Skin epidermis (tissue), 12 donors: ENCODE results near the gene MTG2.

Source experiments
- H3K27ac ChIP-seq, 21 experiments: fragments of 200-600 bp; sonication (generic) in 11 of 21; one replicate each; pipeline ENCODE4 v1.5.0; 2020; ENCODE audit warnings: mild to moderate bottlenecking in 3 of 21, inconsistent platforms in 2 of 21, moderate library complexity in 2 of 21
- H3K4me3 ChIP-seq, 7 experiments: fragments of 200-600 bp; sonication (generic) in 2 of 7; one replicate each; pipeline ENCODE4 v1.5.0; 2020; ENCODE audit warnings: inconsistent platforms in 2 of 7, mild to moderate bottlenecking in 2 of 7, moderate library complexity in 1 of 7

The MTG2 gene

DNA sequence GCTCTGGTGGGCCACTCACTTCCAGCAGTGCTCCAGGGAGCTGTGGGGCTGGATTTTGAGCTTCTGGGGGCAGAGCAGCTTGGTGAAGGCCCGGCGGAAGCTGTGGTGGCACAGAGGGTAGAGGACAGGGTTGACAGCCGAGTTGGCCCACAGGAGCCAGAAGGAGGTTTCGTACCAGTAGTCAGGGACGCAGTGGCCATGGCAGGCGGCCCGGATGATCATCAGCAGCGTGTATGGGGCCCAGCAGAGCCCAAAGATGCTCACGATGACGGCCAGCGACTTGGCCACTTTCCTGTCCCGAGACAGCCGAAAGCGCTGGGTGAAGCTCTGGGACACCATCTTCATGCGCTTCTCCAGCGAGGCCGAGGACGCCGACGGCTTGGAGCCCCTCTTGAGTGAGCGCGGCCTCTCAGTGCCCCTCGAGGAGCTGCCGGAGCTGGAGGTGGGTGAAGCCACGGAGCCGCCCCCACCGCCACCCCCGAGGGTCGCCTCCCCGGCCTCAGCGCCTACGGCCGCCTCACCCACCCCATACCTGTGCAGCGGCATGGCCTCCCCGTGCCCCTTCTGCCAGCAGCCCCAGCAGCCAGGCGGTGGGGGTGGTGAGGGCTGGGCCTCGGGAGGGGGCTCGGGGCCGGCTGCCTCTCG lies 33.3 kb downstream of the MTG2 start:
- Histone ChIP-seq H3K27ac (no peak overlapping the region), H3K4me3 (no peak overlapping the region)

DNA sequence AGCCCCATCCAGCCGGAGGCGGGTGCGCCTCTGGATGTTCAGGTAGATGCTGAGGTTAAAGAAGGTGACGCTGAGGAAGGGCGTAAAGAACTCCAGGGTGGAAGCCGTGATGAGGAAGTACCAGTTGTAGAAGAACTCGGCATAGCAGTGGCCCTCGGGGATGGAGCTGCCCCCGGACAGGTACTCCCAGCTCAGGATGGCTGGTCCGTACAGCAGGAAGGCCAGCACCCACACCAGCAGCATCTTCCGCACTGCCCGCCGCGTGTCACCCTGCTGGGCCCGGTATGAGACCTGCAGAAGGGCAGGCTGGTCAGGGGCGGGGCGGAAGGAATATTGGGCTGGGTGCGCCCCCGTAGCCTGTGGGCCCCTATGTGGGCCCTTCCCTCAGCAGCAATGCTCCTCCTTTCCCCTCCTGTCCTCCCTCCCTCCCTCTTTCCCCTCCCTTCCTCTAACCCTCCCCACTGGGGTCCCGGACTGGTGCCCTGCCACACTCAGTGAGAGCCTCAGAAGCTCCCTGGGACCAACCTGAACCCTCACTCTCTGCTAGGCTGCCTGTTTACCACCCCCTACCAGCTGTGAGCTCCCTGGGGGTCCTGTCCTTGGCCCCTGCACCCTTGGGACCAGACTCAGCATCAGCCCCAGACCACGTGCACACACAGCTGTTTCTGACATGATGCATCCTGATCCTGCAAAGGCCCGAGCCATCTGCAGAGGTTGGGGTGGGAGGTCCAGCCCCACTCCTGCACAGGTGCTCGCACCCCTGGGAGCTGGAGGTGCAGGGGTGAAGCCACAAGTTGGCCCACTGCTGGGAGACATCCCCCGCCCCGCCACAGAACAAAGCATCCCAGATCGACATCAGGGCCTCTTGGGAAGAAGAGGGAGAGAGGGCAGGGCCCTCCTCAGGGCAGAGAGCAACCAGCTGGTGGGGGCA lies 34.1 kb downstream of the MTG2 start:
- H3K27ac ChIP-seq, result no peak overlapping the region
- no peak overlapping the region for H3K4me3 ChIP-seq

DNA sequence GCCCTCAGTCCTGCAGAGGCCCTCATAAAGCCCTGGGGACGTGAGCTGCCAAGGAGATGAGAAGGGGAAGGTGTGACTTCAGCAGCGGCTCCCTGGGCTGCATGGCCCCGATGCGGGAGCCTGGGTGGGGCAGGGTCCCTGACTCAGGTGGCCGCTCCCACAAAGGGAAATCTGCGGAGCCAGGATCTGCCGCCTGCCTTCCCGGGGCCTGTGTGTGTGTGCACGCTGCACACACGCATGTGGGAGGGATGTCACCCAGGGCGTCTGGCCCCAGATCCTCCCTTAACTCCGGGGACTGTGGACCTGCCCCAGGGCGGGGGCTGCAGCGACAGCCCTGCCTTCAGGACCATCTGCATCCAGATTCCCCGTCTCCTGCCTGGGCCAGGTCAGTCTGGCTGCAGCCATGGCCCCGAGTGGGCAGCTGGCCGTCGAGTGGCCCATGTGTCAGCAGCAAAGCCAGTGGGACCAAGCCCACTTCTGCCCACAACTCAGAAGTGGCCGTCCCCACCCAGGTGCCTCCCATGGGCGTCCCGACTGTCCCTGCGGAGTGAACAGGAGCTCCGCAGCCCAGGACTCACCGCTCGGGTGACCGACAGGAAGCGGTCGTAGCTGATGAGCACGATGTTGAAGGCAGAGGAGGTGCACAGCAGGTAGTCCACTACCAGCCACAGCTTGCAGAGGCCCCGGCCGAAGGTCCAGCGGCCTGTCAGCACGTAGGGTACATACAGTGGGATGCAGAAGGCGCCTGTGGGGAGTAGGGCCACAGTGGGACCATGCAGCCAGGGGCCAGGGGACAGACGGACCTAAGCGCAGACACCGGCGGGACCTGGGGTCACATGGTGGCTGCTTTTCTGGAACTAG lies 35.3 kb downstream of the MTG2 start:
- H3K4me3 ChIP-seq, result no peak overlapping the region
- no peak overlapping the region for H3K27ac ChIP-seq

DNA sequence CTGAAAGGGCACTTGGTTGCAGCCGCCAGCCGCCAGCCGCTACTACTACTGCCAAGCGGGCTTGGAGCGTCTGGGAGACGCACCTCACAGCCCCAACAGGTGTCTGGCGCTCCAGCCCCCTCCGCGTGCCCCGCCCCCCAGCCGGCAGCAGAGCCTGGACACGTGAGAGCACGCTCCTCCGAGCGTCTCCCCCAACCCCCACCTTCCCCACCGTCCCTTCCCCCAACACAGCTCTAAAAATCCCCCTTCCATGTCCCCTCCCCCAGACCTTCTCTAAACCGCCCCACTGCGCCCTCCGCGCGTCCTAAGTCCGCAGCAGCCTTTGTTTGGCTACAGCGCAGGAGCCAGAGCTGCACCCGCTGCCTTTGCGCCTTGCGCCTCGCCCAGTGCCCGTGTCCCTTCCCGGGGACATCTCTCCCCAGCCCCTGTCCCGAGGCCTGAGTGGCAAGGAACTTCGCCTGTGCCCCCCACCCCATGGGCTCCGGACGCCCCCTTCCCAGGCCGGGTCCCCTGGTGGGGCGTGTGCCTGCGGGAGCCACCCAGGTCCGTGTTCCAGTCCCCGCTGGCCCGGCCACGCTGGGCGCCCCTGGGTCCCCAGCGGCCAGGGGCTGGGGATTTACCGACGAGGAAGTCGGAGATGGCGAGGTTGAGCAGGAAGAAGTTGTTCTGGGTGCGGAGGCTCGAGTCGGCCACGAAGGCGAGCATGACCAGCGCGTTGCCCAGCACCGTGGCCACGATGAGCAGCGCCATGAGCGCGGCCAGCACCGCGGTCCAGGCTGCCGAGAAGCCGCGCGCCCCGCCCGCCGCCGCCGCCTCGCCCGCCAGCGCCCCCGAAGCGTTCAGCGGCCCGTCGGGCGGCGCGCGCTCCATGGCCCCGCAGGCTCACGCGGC lies 36.5 kb downstream of the MTG2 start:
- H3K4me3 ChIP-seq, result peak overlapping the region in 2 of 7 experiments; percentile 27 to 28
- no peak overlapping the region for H3K27ac ChIP-seq

DNA sequence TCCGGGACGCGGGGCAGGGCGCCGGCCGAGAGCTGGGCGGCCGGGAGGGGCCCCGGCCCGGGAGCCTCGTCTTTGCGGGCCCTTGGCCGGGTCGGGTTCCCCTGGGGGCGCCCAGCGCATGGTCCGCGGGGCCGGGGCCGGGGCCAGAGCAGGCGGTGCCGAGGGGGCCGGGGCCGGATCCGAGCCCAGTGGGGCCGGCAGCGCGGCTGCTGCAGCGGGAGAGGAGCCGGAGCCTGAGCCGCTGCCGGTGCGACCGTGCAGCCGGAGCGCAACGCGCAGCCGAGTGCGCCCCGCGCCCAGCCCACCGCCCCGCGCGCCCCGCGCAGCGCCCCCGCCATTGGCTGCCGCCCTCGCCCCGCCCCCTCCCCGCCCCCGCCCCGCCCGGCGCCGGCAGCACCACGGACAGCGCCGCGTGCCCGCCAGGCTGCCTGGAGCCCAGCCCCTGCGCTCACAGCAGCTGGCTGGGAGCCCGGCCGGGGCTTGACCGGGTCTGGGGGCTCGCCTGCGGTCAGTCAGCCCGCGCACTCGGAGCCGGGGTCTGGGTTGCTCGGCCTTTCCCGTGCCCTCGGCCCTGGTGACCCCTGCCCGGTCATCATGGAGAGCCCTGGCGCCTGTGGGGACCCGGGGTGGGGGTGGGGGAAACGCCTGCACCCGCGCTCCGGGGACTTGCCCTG lies 37.3 kb downstream of the MTG2 start, which contains the start of gene HRH3:
TSS of gene HRH3 (minus strand) at position 287 of the 674 bp plus-strand sequence. CDS start 308 bp downstream, outside the sequence.
- Histone ChIP-seq H3K27ac (no peak within 1 kb of the TSS), H3K4me3 (peak within 1 kb of the TSS in 2 of 7 experiments; percentile 27 to 28)

DNA sequence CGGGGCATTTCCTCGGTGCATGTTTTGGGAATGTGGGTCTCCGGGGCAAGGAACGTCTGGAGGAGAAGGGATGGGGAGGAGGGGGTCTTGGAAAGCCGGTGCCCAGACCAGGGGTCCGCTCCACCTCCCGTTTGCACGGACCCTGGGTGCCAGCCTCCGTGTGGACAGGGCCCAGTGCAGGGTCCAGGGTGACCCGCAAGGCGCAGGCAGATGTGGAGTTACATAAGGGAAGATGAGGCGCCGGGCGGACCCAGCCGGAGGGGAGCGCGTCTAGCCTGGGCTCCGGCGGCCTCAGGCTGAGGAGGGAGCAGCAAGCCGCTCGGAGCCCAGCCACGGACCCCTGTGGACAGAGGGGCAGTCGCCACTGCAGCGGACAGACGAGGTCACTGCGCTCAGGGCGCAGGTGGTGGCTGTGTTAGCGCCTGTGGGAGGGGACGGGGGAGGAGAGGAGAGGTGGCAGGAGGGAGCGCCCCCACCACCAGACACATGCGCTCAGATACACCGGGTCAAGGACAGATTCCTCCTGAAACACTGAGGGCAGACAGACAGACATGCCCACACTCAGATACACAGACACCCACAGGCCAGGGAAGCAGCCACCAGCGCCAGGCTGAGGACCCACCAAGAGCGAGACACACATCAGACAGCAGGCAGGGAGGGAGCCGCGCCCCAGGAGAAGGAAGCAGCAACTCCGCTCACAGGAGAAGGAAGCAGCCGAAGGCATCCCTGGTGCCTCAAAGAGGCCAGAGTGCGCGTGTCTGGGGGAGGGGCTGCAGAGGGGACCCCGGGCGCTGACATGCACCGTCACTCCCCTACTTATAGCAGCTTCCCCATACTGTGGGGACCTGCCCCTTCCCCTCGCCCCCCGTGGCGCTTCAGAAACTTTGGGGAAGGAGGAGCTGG lies 38.1 kb downstream of the MTG2 start:
- no peak overlapping the region for H3K27ac ChIP-seq
- H3K4me3 ChIP-seq, result peak overlapping the region in 1 of 7 experiments; percentile 28

DNA sequence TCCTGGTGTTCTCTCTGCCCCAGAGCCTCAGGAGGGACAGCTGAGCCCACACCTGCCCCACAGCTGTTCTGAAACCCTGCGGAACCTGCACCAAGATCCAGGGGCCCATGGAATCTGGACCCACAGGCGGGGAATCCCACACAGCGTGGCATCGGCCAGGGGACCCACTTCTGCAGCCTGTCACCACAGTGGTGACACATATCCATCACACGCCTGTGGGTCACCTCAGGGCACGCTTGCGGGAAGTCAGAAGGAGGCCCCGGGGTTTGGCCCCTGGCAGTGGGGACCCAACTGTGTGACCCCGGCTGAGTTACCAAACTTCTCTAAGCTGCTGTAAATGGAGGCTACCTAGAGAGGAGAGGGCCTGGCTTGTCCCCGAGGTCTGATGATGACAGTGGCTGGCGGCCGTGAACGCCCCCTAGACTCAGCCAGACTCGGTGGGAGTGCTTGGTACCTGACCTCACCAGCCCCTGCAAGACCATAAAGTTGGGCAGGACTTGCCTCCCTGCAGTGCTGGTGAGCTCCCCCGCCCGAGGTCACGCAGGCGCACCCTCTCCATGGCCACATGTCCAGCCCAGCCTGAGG lies 39.5 kb downstream of the MTG2 start:
- no peak overlapping the region for H3K27ac ChIP-seq
- no peak overlapping the region for H3K4me3 ChIP-seq

DNA sequence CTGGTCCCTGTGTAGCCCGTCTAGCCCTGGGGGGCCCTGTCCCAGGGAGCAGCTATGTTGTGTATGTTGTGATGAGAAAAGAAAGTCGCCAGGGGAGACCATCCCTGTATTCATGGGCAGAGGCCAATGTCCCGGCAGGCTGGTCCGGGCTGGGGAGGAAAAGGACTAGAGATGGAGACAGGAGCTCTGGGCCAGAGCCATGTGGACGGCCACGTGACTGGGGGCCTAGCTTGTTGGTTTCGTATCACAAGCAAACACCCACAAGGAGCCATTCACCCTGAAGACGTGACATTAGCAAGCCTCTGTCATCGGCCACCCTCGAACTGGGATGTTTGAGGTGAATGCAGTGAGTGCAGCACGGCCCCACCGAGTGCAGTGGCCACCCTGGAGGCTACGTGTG lies 40.1 kb downstream of the MTG2 start:
- no peak overlapping the region for H3K4me3 ChIP-seq
- H3K27ac ChIP-seq, result no peak overlapping the region

DNA sequence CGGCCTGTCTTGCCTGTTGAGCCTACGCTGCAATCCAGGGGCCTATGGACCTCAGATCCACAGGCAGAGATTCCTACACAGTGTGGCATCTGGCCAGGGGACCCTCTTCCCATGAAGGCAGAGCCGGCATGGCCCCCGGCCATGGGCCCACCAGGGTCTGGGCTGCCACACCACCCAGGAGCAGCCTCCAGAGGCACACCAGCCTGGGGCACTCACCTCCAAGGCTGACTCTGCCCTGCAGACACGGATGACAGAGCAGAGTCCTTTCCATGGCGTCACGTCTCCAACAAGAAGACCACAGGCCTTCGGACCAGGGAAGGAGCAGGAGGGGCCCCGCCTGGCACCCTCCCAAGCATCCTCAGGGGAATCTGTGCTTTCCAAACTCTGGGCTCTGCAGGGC lies 40.7 kb downstream of the MTG2 start:
- no peak overlapping the region for H3K4me3 ChIP-seq
- H3K27ac ChIP-seq, result no peak overlapping the region

DNA sequence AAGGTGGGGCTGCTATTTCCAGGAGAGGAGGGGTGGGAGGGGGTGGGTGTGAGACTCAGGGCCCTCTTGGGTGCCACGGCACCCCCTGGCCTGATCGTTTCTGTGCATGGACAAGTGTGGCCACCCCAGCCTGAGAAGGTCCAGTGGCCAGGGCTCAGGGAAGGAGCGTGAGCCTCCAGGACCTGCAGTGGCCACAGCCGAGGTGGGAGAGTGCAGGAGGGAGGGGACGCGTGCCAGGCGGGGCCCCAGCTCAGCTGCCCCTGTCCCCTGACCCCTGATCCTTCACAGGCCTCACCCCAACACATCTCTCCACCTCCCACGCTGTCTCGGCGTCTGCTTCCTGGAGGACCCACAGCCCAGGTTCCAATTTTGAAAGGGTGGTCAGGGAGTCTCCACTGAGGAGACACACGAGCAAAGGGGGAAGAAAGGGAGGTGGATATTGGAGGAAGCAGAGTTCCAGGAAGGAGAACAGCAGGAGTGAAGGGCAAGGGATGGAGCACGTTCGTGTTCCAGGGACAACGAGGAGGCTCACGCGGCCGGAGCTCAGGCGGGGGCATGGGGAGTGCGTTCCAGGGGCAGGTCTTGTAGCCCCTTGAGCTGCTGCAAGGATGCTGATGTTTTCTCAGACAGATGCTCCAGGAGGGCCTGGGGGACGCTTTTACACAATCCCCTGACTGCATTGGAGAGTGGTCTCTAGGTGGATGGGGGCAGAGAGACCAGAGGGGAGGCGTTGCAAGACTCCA lies 41.5 kb downstream of the MTG2 start:
- H3K4me3 ChIP-seq, result no peak overlapping the region
- no peak overlapping the region for H3K27ac ChIP-seq

DNA sequence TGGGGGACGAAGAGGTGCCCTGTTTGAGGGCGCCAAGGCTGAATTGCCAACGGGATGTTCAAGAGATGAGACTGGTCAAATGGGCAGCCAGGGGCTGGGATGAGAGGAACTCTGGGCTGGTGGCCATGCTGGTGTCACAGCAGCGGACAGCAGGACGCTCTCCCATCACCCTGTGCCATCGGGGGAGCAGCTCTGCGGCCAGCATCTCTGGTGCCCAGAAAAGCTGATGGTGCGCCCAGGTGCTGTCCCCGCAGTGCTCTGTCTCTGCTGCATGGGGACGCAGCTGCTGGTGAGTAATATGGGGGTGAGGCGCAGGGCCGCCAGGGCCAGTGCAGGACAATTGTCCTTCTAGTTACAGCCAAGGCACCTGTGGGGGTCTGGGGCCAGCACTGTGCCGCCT lies 42.2 kb downstream of the MTG2 start:
- Histone ChIP-seq H3K27ac (no peak overlapping the region), H3K4me3 (no peak overlapping the region)

DNA sequence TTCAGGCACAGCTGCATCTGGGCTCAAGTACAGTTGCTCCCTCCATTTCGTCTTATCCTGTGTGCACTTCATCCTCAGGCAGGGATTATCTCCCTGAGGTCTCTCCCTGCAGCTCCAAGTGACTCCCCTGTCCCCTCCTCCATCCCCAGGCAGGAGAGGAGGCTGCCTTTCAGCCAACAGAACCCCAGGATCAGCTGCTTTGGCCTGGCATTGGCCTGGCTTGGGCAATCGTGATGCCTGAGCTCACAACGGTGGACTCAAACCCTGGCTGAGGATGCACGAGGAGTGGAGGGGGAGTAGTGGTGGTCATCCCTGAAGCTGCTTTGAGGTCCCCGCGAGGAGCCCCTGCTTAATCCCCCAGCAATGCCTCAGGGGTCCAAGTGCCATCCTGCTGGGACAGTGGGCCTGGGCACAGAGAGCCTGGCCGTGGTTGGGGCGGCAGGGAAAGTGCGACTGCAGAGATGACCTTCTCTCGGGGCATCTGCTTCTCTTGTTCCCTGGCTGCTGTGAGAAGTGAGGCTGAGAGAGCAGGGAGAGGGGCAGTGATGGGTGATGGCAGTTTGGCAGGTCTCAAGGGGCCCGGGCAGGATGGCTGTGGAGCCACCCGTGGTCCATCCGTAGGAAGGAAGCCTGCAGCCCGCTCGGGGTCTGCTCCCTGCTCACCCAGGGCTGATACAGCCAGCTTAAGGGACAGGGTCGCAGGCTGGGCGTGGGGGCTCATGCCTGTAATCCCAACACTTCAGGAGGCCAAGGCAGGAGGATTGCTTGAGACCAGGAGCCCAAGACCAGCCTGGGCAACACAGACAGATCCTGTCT lies 43.2 kb downstream of the MTG2 start:
- no peak overlapping the region for H3K27ac ChIP-seq
- no peak overlapping the region for H3K4me3 ChIP-seq

DNA sequence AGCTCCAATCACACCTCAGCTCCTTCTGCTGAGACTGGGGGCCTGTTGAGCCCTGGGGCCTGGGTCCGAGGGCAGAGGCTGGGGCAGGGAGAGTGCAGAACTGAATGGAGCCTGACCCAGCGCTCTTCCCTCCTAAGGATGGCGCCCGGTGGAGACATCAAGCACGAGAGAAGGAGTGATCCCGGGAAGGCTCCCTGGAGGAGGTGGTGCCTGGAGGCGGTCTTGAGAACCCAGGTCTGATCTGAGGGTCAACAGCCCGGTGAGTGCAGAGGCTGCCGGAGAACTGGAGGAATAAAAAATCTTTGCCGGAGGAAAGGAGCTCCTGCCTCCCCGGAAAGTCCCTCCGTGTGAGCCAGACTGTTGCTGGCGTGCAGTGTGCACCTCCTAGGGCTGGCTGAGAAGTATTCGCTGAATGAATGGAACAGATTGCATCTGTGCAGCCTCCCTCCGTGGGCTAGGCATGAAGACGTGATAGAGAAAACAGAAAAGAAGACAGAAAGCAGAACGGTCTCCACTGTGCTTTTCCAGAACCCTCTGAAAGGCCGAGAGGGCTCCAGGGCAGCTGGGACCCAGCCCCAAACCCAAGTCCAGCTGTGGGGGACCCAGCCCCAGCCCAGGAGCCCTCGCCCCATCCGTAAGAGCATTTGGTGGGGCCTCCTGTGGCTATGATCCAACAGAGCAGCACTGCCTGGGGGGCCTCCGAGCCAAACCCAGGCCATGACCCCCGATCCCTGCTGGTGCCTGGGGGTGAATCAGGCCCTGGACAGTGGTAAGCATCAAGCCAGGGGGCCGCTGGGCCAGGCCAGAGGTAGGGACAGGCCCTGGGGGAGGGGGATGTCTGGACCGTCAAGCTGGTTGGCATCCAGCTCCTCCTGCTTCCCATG lies 44.1 kb downstream of the MTG2 start:
- Histone ChIP-seq H3K27ac (no peak overlapping the region), H3K4me3 (no peak overlapping the region)

DNA sequence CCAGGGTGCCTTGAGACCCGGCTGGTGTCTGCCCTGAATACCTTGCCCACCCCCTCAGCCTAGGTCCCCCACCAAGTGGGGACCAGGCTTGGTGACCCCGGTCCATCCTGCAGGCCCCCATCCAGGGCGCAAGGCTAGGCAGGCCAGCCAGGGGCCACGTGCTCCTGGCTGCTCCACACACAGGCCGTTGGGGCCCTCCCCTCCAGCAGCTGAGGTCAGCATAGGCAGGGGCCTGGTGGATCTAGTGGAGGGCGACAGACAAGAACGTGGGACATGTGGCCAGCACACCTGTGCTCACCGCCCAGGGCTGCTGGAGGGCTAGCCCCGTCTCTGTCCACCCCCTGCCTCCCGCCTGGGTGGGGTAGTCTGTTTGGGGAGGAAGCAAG lies 44.8 kb downstream of the MTG2 start:
- Histone ChIP-seq H3K4me3 (no peak overlapping the region), H3K27ac (no peak overlapping the region)
